Stimulated activated CD8-positive, alpha-beta memory T cell treated with anti-CD3 and anti-CD28 coated beads, Interleukin-7, amount 100 ng/mL, for 4 hours (primary cell): ENCODE data around the gene PROC.

Source experiments
- DNase-seq, 2 donors: peaks; one replicate each; pipeline ENCODE4 v3.0.0-alpha.2; 2020; ENCODE audit warnings: low read depth in 2 of 2

The PROC gene

DNA sequence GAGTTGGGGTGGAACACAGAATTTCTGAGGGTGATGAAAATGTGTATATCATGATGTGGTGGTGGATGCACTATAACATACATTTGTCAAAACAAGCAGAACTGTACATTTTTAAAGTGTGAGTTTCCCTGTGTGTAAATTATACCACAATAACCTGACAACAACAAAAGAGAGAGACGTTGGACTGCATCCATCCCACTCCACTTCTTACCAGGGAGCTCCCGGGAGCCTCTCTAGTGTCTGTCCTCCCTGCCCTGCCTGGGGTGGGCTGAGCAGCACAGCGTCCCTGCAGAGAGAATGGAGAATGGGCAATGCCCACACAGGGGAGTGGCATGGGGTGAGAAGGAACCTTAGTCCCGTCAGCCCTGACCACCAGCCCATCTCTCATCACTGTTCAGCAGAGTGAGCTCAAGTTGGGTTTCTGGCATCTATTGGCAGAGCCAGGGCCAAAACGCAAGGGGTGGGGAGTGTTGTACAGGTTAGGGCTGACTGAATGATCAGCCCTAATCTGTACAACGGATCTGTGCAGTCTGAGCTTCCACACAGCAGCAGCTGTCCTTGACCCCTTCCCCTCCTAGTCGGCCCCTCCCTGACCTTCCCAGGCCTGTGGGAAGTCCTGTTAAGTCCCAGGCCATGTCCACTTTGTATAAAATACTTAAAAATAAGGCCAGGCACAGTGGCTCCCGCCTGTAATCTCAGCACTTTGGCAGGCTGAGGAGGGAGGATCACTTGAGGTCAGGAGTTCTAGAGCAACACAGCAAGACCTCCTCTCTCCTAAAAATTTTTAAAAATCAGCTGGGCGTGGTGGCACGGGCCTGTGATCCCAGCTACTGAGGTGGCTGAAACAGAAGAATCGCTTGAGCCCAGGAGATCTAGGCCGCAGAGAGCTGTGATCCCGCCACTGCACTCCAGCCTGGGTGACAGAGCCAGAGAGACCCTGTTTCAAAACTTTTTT lies 3.3 kb upstream of the PROC start:
- DNase-seq, result no peak

GRCh38 chr2:127415593-127416505 lies 2.4 kb upstream of the PROC start:
- peak; percentile 61 to 77 for DNase-seq

- no peak for DNase-seq
These were observed 1.7 kb upstream of the PROC start for GRCh38 chr2:127416506-127417001.

DNA sequence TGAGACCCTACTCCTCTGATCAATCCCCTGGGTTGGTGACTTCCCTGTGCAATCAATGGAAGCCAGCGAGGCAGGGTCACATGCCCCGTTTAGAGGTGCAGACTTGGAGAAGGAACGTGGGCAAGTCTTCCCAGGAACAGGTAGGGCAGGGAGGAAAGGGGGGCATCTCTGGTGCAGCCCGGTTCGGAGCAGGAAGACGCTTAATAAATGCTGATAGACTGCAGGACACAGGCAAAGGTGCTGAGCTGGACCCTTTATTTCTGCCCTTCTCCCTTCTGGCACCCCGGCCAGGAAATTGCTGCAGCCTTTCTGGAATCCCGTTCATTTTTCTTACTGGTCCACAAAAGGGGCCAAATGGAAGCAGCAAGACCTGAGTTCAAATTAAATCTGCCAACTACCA lies 821 bp upstream of the PROC start:
- DNase-seq, result no peak

DNA sequence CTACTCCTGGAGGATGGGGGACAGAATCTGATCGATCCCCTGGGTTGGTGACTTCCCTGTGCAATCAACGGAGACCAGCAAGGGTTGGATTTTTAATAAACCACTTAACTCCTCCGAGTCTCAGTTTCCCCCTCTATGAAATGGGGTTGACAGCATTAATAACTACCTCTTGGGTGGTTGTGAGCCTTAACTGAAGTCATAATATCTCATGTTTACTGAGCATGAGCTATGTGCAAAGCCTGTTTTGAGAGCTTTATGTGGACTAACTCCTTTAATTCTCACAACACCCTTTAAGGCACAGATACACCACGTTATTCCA lies 844 bp downstream of the PROC start:
- no peak for DNase-seq

DNA sequence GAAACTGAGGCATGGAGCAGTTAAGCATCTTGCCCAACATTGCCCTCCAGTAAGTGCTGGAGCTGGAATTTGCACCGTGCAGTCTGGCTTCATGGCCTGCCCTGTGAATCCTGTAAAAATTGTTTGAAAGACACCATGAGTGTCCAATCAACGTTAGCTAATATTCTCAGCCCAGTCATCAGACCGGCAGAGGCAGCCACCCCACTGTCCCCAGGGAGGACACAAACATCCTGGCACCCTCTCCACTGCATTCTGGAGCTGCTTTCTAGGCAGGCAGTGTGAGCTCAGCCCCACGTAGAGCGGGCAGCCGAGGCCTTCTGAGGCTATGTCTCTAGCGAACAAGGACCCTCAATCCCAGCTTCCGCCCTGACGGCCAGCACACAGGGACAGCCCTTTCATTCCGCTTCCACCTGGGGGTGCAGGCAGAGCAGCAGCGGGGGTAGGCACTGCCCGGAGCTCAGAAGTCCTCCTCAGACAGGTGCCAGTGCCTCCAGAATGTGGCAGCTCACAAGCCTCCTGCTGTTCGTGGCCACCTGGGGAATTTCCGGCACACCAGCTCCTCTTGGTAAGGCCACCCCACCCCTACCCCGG lies 1.3 kb downstream of the PROC start:
- DNase-seq, result no peak

DNA sequence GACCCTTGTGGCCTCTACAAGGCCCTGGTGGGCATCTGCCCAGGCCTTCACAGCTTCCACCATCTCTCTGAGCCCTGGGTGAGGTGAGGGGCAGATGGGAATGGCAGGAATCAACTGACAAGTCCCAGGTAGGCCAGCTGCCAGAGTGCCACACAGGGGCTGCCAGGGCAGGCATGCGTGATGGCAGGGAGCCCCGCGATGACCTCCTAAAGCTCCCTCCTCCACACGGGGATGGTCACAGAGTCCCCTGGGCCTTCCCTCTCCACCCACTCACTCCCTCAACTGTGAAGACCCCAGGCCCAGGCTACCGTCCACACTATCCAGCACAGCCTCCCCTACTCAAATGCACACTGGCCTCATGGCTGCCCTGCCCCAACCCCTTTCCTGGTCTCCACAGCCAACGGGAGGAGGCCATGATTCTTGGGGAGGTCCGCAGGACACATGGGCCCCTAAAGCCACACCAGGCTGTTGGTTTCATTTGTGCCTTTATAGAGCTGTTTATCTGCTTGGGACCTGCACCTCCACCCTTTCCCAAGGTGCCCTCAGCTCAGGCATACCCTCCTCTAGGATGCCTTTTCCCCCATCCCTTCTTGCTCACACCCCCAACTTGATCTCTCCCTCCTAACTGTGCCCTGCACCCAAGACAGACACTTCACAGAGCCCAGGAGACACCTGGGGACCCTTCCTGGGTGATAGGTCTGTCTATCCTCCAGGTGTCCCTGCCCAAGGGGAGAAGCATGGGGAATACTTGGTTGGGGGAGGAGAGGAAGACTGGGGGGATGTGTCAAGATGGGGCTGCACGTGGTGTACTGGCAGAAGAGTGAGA lies 2.0 kb downstream of the PROC start:
- DNase-seq, result no peak

- no peak for DNase-seq
These were observed 3.0 kb downstream of the PROC start for GRCh38 chr2:127421116-127421800.

- DNase-seq, result no peak
These were observed 3.8 kb downstream of the PROC start for GRCh38 chr2:127421871-127422558.

DNA sequence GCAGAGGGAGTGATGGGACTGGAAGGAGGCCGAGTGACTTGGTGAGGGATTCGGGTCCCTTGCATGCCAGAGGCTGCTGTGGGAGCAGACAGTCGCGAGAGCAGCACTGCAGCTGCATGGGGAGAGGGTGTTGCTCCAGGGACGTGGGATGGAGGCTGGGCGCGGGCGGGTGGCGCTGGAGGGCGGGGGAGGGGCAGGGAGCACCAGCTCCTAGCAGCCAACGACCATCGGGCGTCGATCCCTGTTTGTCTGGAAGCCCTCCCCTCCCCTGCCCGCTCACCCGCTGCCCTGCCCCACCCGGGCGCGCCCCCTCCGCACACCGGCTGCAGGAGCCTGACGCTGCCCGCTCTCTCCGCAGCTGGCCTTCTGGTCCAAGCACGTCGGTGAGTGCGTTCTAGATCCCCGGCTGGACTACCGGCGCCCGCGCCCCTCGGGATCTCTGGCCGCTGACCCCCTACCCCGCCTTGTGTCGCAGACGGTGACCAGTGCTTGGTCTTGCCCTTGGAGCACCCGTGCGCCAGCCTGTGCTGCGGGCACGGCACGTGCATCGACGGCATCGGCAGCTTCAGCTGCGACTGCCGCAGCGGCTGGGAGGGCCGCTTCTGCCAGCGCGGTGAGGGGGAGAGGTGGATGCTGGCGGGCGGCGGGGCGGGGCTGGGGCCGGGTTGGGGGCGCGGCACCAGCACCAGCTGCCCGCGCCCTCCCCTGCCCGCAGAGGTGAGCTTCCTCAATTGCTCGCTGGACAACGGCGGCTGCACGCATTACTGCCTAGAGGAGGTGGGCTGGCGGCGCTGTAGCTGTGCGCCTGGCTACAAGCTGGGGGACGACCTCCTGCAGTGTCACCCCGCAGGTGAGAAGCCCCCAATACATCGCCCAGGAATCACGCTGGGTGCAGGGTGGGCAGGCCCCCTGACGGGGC lies 4.6 kb downstream of the PROC start:
- peak in 1 of 2 donors; percentile 17 for DNase-seq

GRCh38 chr2:127423478-127423843 lies 5.2 kb downstream of the PROC start:
- DNase-seq, result no peak

- no peak for DNase-seq
These were observed 5.7 kb downstream of the PROC start for GRCh38 chr2:127423880-127424279.

GRCh38 chr2:127424598-127425520 lies 6.6 kb downstream of the PROC start:
- DNase-seq, result no peak

DNA sequence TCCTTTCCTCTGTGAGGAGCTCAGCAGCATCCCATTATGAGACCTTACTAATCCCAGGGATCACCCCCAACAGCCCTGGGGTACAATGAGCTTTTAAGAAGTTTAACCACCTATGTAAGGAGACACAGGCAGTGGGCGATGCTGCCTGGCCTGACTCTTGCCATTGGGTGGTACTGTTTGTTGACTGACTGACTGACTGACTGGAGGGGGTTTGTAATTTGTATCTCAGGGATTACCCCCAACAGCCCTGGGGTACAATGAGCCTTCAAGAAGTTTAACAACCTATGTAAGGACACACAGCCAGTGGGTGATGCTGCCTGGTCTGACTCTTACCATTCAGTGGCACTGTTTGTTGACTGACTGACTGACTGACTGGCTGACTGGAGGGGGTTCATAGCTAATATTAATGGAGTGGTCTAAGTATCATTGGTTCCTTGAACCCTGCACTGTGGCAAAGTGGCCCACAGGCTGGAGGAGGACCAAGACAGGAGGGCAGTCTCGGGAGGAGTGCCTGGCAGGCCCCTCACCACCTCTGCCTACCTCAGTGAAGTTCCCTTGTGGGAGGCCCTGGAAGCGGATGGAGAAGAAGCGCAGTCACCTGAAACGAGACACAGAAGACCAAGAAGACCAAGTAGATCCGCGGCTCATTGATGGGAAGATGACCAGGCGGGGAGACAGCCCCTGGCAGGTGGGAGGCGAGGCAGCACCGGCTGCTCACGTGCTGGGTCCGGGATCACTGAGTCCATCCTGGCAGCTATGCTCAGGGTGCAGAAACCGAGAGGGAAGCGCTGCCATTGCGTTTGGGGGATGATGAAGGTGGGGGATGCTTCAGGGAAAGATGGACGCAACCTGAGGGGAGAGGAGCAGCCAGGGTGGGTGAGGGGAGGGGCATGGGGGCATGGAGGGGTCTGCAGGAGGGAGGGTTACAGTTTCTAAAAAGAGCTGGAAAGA lies 7.6 kb downstream of the PROC start:
- DNase-seq, result no peak

GRCh38 chr2:127426501-127427354 lies 8.5 kb downstream of the PROC start:
- no peak for DNase-seq
